ENCODE results near the gene ACP6. TPM values are rescaled to one million over a fixed set of nuclear protein-coding genes. Genes with fewer than 3 reads are reported as not detected.

ACP6 gene
- total RNA-seq, 1 donor from 2014 or later: 10.9 TPM

DNA sequence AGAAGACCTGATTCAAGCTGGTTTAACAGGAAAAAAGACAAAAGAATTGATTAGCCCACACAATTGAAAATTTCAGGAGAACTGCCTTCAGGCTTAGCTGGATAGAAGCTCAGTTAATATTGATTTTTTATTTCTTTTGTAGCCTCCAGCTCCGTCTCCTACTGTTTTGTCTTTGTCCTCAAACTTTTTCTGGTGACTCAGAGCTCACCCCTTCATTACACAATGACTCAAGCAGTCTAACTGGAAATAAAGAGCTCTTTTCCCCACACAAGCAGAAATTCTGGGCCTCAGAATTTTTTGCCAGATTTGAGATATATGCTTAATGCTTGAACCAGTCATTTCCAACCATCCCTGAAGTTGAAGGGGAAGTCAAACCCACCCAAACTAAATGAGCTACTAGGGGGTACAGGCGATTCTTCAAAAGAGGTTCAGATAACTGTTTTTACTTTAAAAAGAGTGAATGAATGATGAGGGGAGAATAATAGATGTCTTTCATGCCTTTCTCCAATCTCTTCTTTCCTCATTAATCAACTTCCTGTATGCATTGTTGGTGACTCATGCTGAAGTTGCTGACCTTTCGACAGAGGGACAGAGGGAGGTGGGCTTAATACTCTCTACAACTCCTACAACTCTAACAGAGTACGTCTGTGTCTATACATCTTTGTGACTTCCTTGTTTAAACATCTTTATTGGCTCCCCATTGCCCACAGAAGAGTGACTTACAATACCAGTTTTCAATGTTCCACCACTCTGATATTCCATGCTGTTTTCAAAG, 6.2 kb upstream of the ACP6 start:
- no peak overlapping the region for H3K27ac ChIP-seq (replicated peaks)
- H3K4me3 ChIP-seq: no peak overlapping the region
- TF ChIP-seq, protein P1, sequence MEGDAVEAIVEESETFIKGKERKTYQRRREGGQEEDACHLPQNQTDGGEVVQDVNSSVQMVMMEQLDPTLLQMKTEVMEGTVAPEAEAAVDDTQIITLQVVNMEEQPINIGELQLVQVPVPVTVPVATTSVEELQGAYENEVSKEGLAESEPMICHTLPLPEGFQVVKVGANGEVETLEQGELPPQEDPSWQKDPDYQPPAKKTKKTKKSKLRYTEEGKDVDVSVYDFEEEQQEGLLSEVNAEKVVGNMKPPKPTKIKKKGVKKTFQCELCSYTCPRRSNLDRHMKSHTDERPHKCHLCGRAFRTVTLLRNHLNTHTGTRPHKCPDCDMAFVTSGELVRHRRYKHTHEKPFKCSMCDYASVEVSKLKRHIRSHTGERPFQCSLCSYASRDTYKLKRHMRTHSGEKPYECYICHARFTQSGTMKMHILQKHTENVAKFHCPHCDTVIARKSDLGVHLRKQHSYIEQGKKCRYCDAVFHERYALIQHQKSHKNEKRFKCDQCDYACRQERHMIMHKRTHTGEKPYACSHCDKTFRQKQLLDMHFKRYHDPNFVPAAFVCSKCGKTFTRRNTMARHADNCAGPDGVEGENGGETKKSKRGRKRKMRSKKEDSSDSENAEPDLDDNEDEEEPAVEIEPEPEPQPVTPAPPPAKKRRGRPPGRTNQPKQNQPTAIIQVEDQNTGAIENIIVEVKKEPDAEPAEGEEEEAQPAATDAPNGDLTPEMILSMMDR (IDR thresholded peaks at IDR 0.05; ENCODE audit: borderline replicate concordance): no peak
- H3K27me3 ChIP-seq (ENCODE audit: low read depth): no peaks in the 10 kb centered on the region
- intact Hi-C loops (cut with micrococcal nuclease): no loop called here
- H3K36me3 ChIP-seq: no peaks in the 10 kb centered on the region
- no peaks in the 10 kb centered on the region for H3K4me1 ChIP-seq
- peaks cover 26% of the 10 kb centered on the region for H3K9me3 ChIP-seq (replicated peaks)
- no peak for DNase-seq

DNA sequence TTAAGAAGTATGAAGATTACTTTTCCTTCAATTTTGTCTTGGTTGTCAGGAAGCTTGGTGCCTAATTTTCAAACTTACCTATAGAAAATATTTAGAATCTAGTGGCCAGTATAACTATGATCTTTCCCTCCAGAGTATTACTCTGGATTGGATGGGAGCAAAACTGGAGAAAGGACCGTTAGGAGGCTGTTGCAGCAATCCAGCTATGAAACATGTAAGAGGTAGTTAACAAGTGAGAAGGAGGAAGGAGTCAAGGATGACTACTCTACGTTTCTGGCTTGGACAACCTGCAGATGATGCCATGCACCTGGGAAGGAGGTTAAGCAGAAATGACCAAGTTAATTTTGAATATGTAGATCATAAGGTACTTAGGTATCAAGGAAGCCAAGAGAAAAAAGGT, 3.5 kb upstream of the ACP6 start:
- Histone ChIP-seq H3K9me3 (replicated peaks) (peaks cover 26% of the 10 kb centered on the region), H3K27me3 (ENCODE audit: low read depth) (no peaks in the 10 kb centered on the region), H3K36me3 (no peaks in the 10 kb centered on the region), H3K4me3 (no peak overlapping the region), H3K27ac (replicated peaks) (no peak overlapping the region), H3K4me1 (peaks cover 15% of the 10 kb centered on the region)
- intact Hi-C loops (cut with micrococcal nuclease): no loop called here
- no peak for DNase-seq
- TF ChIP-seq, protein P1 (IDR thresholded peaks at IDR 0.05; ENCODE audit: borderline replicate concordance): no peak

DNA sequence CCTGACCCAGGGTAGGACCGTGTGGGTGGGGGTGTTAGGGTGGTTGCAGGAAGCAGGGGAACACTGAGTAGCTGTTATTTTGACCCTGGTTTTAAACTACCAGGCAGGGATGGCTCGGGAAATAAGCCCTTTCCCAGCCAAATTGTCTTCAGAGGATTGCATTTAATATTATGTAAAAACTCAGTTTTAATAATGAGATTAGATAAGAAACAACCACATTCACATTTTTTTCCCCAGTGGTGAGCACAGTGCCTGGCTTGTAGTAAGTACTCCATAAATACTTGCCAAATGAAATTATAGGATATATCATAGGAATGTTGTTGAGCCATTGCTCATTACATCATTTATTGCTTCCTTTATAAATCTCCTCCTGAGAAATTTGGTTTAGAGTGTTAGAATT, 3.1 kb upstream of the ACP6 start:
- DNase-seq: no peak
- no peak overlapping the region for H3K27ac ChIP-seq (replicated peaks)
- H3K4me3 ChIP-seq: no peak overlapping the region
- peaks cover 19% of the 10 kb centered on the region for H3K4me1 ChIP-seq
- H3K27me3 ChIP-seq (ENCODE audit: low read depth): no peaks in the 10 kb centered on the region
- TF ChIP-seq, protein P1 (IDR thresholded peaks at IDR 0.05; ENCODE audit: borderline replicate concordance): no peak
- H3K9me3 ChIP-seq (replicated peaks): peaks cover 22% of the 10 kb centered on the region
- no peaks in the 10 kb centered on the region for H3K36me3 ChIP-seq
- intact Hi-C loops (cut with micrococcal nuclease): no loop called here

DNA sequence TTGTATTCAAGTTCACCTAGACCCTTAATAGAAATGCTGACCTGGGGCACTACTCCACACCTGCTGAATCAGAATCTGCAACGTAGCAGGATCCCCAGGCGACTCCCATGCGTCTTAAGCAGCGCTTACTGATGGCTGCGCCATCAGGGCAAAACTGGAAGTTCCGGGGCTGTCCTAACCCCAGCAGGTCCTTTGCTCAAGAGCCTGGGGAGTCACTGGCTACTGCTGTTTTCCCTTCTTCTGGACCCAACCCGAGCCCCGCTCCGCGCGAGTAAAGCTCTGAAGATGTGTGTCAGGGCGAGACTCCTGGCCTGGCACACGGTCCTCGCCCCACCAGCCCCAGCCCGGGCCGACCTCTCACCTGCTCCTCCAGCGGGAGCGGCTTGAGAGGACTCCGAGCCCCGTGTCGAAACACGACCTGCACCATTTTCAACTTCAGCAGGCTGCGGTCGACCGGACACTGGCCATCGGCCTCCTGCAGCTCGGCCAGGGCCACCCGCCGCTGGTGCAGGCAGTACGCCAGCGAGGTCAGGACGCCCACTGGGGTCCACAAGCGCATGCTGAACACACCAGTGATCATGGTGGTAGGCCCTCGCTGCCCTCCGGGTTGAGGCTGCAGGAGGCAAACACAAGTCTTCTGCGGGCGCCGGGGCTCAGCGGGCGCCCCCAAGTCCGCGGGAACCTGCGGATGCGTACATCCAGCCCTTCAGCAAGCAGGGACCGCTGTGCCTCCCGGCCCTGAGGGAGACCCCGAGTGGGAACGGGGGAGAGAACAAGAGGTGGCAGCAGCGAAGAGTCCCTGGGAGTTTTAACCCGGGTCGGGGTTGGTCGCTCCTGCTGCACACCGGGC, 630 bp downstream of the ACP6 start:
- Histone ChIP-seq H3K27me3 (ENCODE audit: low read depth) (no peaks in the 10 kb centered on the region), H3K9me3 (replicated peaks) (no peaks in the 10 kb centered on the region), H3K4me3 (peak overlapping the region; percentile 77), H3K4me1 (peaks cover 20% of the 10 kb centered on the region), H3K36me3 (no peaks in the 10 kb centered on the region), H3K27ac (replicated peaks) (peak overlapping the region; percentile 83)
- TF ChIP-seq, protein P1 (IDR thresholded peaks at IDR 0.05; ENCODE audit: borderline replicate concordance): no peak
- DNase-seq: peak; percentile 26
- intact Hi-C loops (cut with micrococcal nuclease): no loop called here

DNA sequence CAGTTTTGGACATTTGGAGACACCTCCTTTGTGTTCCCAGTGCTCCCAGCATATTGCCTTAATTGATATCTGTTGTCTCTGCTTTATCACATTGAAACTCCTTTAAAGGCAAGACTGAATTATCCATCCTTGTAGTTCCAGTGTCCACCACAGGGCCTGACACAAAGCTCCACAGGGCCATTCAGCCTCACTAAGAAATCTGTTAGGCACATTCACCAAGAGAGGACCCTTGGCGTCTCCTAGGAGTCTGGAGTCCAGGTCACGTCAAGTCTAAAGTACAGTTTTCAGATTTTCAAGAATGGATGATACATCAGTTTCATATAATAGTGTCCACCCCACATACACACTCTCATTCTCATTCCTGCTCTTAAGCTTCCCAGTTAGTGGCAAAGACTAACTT, 4.8 kb downstream of the ACP6 start:
- DNase-seq: no peak
- Histone ChIP-seq H3K4me1 (peaks cover 20% of the 10 kb centered on the region), H3K27ac (replicated peaks) (no peak overlapping the region), H3K36me3 (peaks cover 7% of the 10 kb centered on the region), H3K27me3 (ENCODE audit: low read depth) (no peaks in the 10 kb centered on the region), H3K9me3 (replicated peaks) (peaks cover 8% of the 10 kb centered on the region), H3K4me3 (no peak overlapping the region)
- intact Hi-C loops (cut with micrococcal nuclease): no loop called here
- TF ChIP-seq, protein P1 (IDR thresholded peaks at IDR 0.05; ENCODE audit: borderline replicate concordance): peak; percentile 24
